Nephron (organoid): ENCODE results near the gene ABR.

Experiments used
- H3K27ac Mint-ChIP-seq, 3 experiments: 2 replicates each; pipeline ENCODE4 v1.8.0; 2020; ENCODE audit warnings: mixed read lengths in 3 of 3, mild to moderate bottlenecking in 2 of 3, moderate library complexity in 1 of 3
- H3K27me3 Mint-ChIP-seq: 2 replicates; pipeline ENCODE4 v1.8.0; 2021; ENCODE audit warnings: low read depth, mild to moderate bottlenecking, moderate library complexity, mixed read lengths
- H3K36me3 Mint-ChIP-seq: 2 replicates; pipeline ENCODE4 v1.8.0; 2020; ENCODE audit warnings: low read depth, mixed read lengths
- H3K4me1 Mint-ChIP-seq: 2 replicates; pipeline ENCODE4 v1.8.0; 2020; ENCODE audit warnings: mixed read lengths
- H3K4me3 Mint-ChIP-seq, 3 experiments: 2 replicates each; pipeline ENCODE4 v1.8.0; 2020; ENCODE audit warnings: mild to moderate bottlenecking in 3 of 3, mixed read lengths in 3 of 3, moderate library complexity in 2 of 3
- H3K9me3 Mint-ChIP-seq: 2 replicates; pipeline ENCODE4 v1.8.0; 2020; ENCODE audit warnings: mixed read lengths
- TF ChIP-seq, protein P1 (sequence below), 3 experiments: fragments of 200-600 bp; sonication (generic); IDR thresholded peaks; one replicate each; pipeline ENCODE4 v1.5.0; 2021; ENCODE audit warnings: antibody characterized with exemption in 3 of 3; ENCODE audit not compliant: unreplicated experiment in 3 of 3

Gene ABR

DNA sequence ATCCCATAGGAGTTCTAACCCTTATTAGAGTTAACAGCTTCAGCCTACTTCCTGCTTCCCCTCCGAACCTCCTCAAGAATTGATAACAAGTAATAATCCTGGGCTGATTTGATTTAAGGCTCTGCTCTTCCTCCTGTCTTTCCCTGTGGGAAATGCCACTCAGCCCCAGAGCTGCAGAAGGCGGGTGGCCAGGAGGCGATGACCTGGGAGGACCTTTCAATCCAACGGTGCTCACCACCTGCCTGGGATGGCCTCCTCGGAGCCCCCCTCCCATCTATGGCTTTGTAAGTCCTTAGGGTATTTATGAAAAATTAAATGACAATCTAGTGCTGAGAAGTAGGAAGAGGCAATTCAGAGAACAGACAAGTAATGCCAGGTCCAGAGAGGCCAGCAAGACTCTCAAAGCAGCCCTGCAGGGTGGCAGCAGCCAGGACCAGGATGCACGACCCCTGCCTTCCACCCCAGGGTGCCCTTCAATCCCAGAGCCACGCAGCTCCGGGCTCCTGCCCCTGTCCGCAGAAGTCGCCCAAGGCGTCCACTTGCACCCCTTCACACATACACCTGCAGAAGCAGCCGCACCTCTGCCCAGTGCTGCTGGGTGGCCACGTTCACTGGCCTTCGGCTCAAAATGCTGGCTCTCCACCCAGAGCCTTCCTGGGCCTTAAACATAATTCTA is 34.3 kb downstream of the ABR start:
- TF ChIP-seq, protein P1, sequence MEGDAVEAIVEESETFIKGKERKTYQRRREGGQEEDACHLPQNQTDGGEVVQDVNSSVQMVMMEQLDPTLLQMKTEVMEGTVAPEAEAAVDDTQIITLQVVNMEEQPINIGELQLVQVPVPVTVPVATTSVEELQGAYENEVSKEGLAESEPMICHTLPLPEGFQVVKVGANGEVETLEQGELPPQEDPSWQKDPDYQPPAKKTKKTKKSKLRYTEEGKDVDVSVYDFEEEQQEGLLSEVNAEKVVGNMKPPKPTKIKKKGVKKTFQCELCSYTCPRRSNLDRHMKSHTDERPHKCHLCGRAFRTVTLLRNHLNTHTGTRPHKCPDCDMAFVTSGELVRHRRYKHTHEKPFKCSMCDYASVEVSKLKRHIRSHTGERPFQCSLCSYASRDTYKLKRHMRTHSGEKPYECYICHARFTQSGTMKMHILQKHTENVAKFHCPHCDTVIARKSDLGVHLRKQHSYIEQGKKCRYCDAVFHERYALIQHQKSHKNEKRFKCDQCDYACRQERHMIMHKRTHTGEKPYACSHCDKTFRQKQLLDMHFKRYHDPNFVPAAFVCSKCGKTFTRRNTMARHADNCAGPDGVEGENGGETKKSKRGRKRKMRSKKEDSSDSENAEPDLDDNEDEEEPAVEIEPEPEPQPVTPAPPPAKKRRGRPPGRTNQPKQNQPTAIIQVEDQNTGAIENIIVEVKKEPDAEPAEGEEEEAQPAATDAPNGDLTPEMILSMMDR (IDR thresholded peaks at IDR 0.05; ENCODE audit: unreplicated experiment in 3 of 3), result no peak
- Mint-ChIP-seq H3K27ac (peak overlapping the region in 2 of 3 experiments; percentile 44 to 75), H3K4me1 (peaks cover 41% of the 10 kb centered on the region), H3K27me3 (peaks cover 12% of the 10 kb centered on the region), H3K36me3 (peaks cover 7% of the 10 kb centered on the region), H3K9me3 (no peaks in the 10 kb centered on the region), H3K4me3 (no peak overlapping the region)

DNA sequence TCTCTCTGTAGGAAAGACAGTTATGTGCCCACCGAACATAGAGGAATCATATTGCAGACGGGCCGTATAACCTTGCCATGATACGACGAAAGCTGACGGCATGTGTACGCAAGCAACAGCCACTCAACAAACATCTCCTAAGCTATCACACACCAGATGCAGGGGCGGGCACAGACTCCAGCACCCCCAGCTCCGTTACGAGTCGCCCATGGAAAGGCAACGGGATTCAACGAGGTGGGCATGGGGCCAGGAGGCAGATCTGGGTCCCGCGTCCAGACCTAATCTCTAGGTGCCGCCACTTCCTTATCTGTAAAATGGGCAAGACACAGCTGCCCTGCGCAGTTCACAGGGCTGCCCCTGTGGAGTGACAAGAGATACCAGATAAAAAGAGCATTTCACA is 35.6 kb downstream of the ABR start:
- H3K36me3 Mint-ChIP-seq, result peaks cover 3% of the 10 kb centered on the region
- peaks cover 12% of the 10 kb centered on the region for H3K27me3 Mint-ChIP-seq
- H3K4me1 Mint-ChIP-seq, result peaks cover 43% of the 10 kb centered on the region
- H3K4me3 Mint-ChIP-seq, result no peak overlapping the region
- TF ChIP-seq, protein P1 (IDR thresholded peaks at IDR 0.05; ENCODE audit: unreplicated experiment in 3 of 3), result no peak
- H3K9me3 Mint-ChIP-seq, result no peaks in the 10 kb centered on the region
- peak overlapping the region; percentile 65 to 85 (median 77) for H3K27ac Mint-ChIP-seq

DNA sequence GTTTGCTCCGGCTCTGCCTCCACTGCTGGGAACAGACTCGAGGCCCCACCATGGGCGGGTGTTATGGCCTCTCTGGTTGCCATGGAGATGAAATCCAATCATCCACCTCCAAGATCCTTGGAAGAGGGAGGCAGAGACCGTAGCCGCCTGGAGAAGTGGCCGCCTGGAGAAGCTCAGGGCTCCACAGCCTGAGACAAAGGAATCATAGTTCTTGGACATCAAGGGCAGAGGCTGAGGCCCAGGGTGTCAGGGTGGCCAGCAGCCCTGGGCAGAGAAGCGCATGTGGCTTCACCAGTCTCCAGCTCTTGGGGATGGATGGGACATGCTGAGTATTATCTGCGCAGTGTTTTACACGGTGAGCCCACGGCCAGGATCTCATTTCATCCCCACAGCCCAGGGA is 36.2 kb downstream of the ABR start:
- Mint-ChIP-seq H3K36me3 (peaks cover 3% of the 10 kb centered on the region), H3K27me3 (peaks cover 12% of the 10 kb centered on the region), H3K4me3 (no peak overlapping the region), H3K27ac (peak overlapping the region; percentile 65 to 85 (median 77)), H3K9me3 (no peaks in the 10 kb centered on the region), H3K4me1 (peaks cover 47% of the 10 kb centered on the region)
- TF ChIP-seq, protein P1 (IDR thresholded peaks at IDR 0.05; ENCODE audit: unreplicated experiment in 3 of 3), result no peak

DNA sequence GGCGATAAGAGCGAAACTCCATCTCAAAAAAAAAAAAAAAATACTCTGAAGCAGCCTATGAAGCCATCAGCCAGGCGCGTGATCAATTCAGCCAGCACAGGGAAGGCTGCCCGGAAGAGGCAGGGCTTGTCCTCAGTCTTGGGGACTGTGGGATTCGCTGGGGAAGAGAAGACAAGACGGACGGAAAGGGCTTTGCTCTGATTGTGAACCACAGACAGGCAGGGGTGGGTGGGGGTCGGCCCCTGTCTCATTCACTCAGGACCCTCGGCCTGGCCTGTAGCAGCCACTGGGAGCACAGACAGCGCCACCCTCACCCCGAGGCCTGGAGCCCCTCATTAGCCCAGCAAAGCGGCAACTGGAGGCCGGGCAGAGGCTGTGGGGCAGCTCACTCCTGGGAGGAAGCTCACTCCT is 37.2 kb downstream of the ABR start:
- Mint-ChIP-seq H3K4me1 (peaks cover 46% of the 10 kb centered on the region), H3K4me3 (no peak overlapping the region)

DNA sequence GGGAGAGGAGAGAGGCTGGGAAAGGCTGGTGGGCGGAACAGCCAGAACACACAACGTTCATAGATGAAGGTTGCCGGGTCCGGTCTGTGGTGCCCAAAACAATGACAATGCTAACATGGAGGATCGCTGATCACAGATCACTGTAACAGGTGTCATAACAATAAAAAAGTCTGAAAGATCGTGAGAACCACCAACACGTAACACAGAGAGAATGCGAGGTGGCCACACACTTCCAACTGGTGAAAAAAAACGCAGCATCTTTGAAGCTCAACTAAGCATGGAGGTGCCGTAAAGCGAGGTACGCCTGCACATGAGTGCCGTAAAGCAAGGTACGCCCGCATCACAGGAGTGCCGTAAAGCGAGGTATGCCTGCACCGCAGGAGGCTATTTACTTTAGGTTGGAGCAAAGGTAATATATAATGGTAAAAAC is 42.3 kb downstream of the ABR start:
- peak overlapping the region in 2 of 3 experiments; percentile 10 to 93 for H3K27ac Mint-ChIP-seq
- peaks cover 3% of the 10 kb centered on the region for H3K36me3 Mint-ChIP-seq
- H3K4me3 Mint-ChIP-seq, result no peak overlapping the region
- peaks cover 52% of the 10 kb centered on the region for H3K4me1 Mint-ChIP-seq
- no peaks in the 10 kb centered on the region for H3K27me3 Mint-ChIP-seq
- no peaks in the 10 kb centered on the region for H3K9me3 Mint-ChIP-seq
- TF ChIP-seq, protein P1 (IDR thresholded peaks at IDR 0.05; ENCODE audit: unreplicated experiment in 3 of 3), result no peak

More for the DNA sequence above, 37.2 kb downstream of the ABR start:
- TF ChIP-seq, protein P1 (IDR thresholded peaks at IDR 0.05; ENCODE audit: unreplicated experiment in 3 of 3), result no peak
- no peaks in the 10 kb centered on the region for H3K9me3 Mint-ChIP-seq
- H3K27ac Mint-ChIP-seq, result peak overlapping the region in 2 of 3 experiments; percentile 73 to 74
- peaks cover 12% of the 10 kb centered on the region for H3K27me3 Mint-ChIP-seq
- peaks cover 3% of the 10 kb centered on the region for H3K36me3 Mint-ChIP-seq

DNA sequence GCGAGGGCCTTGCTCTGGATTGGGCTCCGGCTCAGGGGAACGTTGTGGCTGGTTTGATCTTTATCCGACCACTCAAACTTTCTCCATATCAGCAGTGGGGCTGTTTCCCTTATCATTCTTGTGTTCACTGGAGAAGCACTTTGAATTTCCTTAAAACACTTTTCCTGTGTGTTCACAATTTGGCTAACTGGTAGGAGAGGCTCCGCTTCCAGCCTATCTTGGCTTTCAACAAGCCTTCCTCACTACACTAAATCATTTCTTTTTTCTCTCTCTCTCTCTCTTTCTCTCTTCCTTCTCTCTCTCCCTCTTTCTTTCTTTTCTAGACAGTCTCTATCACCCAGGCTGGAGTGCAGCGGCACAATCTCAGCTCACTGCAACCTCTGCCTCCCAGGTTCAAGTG is 43.0 kb downstream of the ABR start:
- H3K36me3 Mint-ChIP-seq, result peaks cover 3% of the 10 kb centered on the region
- H3K27ac Mint-ChIP-seq, result peak overlapping the region in 2 of 3 experiments; percentile 83 to 93
- H3K4me1 Mint-ChIP-seq, result peaks cover 49% of the 10 kb centered on the region
- TF ChIP-seq, protein P1 (IDR thresholded peaks at IDR 0.05; ENCODE audit: unreplicated experiment in 3 of 3), result no peak
- H3K9me3 Mint-ChIP-seq, result no peaks in the 10 kb centered on the region
- peak overlapping the region in 1 of 3 experiments; percentile 50 for H3K4me3 Mint-ChIP-seq
- no peaks in the 10 kb centered on the region for H3K27me3 Mint-ChIP-seq
